ENCODE measurements around the gene OR13F1. TPM values are rescaled to one million over a fixed set of nuclear protein-coding genes. Genes with fewer than 3 reads are reported as not detected.

OR13F1 gene
- total and polyA plus RNA-seq, 2 of the 8 experiments (the other 6 are each of a cell fraction or from before 2014, with no cell fraction given): not detected

- Histone ChIP-seq H3K27ac (ENCODE audit: low read depth, low read length) (no peak within 1 kb of the TSS), H3K4me3 (ENCODE audit: extremely low read depth in 1 of 4, insufficient read depth in 2 of 4, low read depth in 3 of 4, low read length in 4 of 4) (no peak within 1 kb of the TSS), H3K27me3 (replicated peaks in 1 of 4; ENCODE audit: control insufficient read depth in 3 of 4, extremely low read depth in 1 of 4, insufficient read depth in 3 of 4, low read length in 3 of 4) (no peaks in the 10 kb centered on the region), H4K5ac (ENCODE audit: insufficient read length, low read depth, low read length) (no peak within 1 kb of the TSS), H2BK15ac (ENCODE audit: low read length) (no peak within 1 kb of the TSS), H4K8ac (ENCODE audit: extremely low read depth, insufficient read depth, low read length) (no peak within 1 kb of the TSS), H4K91ac (replicated peaks; ENCODE audit: insufficient read length, low read length) (no peak within 1 kb of the TSS), H3K4me2 (ENCODE audit: insufficient read depth in 1 of 2, low read depth in 2 of 2, low read length in 2 of 2) (no peak within 1 kb of the TSS), H4K20me1 (replicated peaks in 1 of 2; ENCODE audit: control insufficient read depth in 1 of 2, insufficient read depth in 2 of 2, low read length in 2 of 2) (no peaks in the 10 kb centered on the region), H2BK12ac (ENCODE audit: low read depth, low read length) (no peak within 1 kb of the TSS), H2BK20ac (ENCODE audit: low read length) (no peak within 1 kb of the TSS), H3K9me3 (ENCODE audit: insufficient read depth in 2 of 2, low read depth in 1 of 2, low read length in 1 of 2) (peaks cover 0 to 3% of the 10 kb centered on the region in 2 experiments; a peak in 1 of 4 replicates), H2AK5ac (ENCODE audit: low read depth, low read length) (no peak within 1 kb of the TSS), H3K9ac (replicated peaks in 1 of 4; ENCODE audit: extremely low read depth in 1 of 4, low read depth in 3 of 4, low read length in 3 of 4) (no peak within 1 kb of the TSS), H3K79me1 (ENCODE audit: low read depth, low read length) (no peaks in the 10 kb centered on the region), H3K23ac (ENCODE audit: insufficient read length) (no peak within 1 kb of the TSS), H2BK120ac (replicated peaks; ENCODE audit: low read depth, low read length) (no peak within 1 kb of the TSS), H2AFZ (ENCODE audit: low read length) (no peak within 1 kb of the TSS), H2BK5ac (ENCODE audit: low read depth, low read length) (no peak within 1 kb of the TSS), H3K23me2 (ENCODE audit: low read depth, low read length) (no peaks in the 10 kb centered on the region), H3K36me3 (ENCODE audit: control insufficient read depth in 2 of 4, insufficient read depth in 4 of 4, low read length in 3 of 4) (no peaks in the 10 kb centered on the region), H3K18ac (ENCODE audit: extremely low read depth, low read length) (no peak within 1 kb of the TSS), H3K79me2 (ENCODE audit: control insufficient read depth in 1 of 2, insufficient read depth in 2 of 2, low read length in 2 of 2) (no peaks in the 10 kb centered on the region), H3K4me1 (replicated peaks in 1 of 4; ENCODE audit: control insufficient read depth in 3 of 4, insufficient read depth in 4 of 4, low read length in 3 of 4) (no peaks in the 10 kb centered on the region), H3K14ac (ENCODE audit: insufficient read length) (no peak within 1 kb of the TSS), H3K4ac (replicated peaks; ENCODE audit: insufficient read length, low read depth, low read length) (no peak within 1 kb of the TSS), H3K56ac (replicated peaks; ENCODE audit: insufficient read length, low read depth, low read length) (no peak within 1 kb of the TSS)
- POLR2A ChIA-PET (ENCODE audit: partially characterized antibody): no interaction called here
- TF ChIP-seq EP300 (IDR thresholded peaks at IDR 0.05; ENCODE audit: borderline replicate concordance in 1 of 2, low read depth in 2 of 2, low read length in 2 of 2) (no peak), RXRA (IDR thresholded peaks at IDR 0.05; ENCODE audit: insufficient read depth, low read depth, low read length) (no peak)
- CTCF ChIA-PET (ENCODE audit: partially characterized antibody): no interaction called here
- DNase-seq (ENCODE audit: low read depth in 1 of 2, low spot score in 2 of 2) (no peak), FAIRE-seq (no peak)
These were observed 23.0 kb downstream of the OR13F1 start, which contains the start of gene OR13C4 for GRCh38 chr9:104527109-104527508. OR13C4 (minus strand) TSS chr9:104527209; CDS start chr9:104527209, 0 bp downstream.
